Breast epithelium (tissue), 4 donors: ENCODE data around the gene EPHB2. TPM values are rescaled to one million over a fixed set of nuclear protein-coding genes. Genes with fewer than 3 reads are reported as not detected.

ENCODE experiments used
- DNase-seq, 2 donors: peaks; one replicate each; pipeline ENCODE4 v3.0.0-alpha.2; 2019; ENCODE audit warnings: low spot score in 2 of 2
- H3K27ac ChIP-seq, 2 donors: fragments of 200-600 bp; sonication (generic) in 1 of 2; one replicate each; pipeline ENCODE4 v1.5.1; 2016 to 2019; ENCODE audit warnings: mild to moderate bottlenecking in 1 of 2
- H3K27me3 ChIP-seq, 2 donors: fragments of 200-600 bp; sonication (generic) in 1 of 2; one replicate each; pipeline versions ENCODE4 v1.5.1 to v1.6.0; 2017 to 2019; ENCODE audit warnings: control low read depth in 1 of 2, mild to moderate bottlenecking in 1 of 2
- H3K36me3 ChIP-seq: fragments of 200-600 bp; one replicate; pipeline ENCODE4 v1.5.1; 2019
- H3K4me1 ChIP-seq, 2 donors: fragments of 200-600 bp; sonication (generic); one replicate each; pipeline ENCODE4 v1.5.1; 2016 to 2019; ENCODE audit warnings: control low read depth in 1 of 2
- H3K4me3 ChIP-seq, 3 donors: fragments of 200-600 bp; sonication (generic); 1 replicate in 2 of 3; 2 replicates in 1 of 3; pipeline ENCODE4 v1.5.1; 2016 to 2019; ENCODE audit warnings: mild to moderate bottlenecking in 3 of 3, moderate library complexity in 2 of 3
- H3K9me3 ChIP-seq, 2 donors: fragments of 200-600 bp; sonication (generic) in 1 of 2; one replicate each; pipeline ENCODE4 v1.5.1; 2016 to 2019; ENCODE audit warnings: control low read depth in 1 of 2
- POLR2A ChIP-seq: fragments of 450-650 bp; IDR thresholded peaks from one replicate; pipeline ENCODE4 v1.6.1; 2016; ENCODE audit warnings: antibody characterized with exemption, mild to moderate bottlenecking, moderate library complexity
- POLR2AphosphoS5 ChIP-seq, 3 donors: sonication (generic); formaldehyde crosslinking; IDR thresholded peaks; one replicate each; pipeline ENCODE4 v1.6.1; 2017; ENCODE audit warnings: antibody characterized with exemption in 3 of 3
- intact Hi-C: fragments of 100-400 bp; cut with DNase I; formaldehyde crosslinking; loops from one replicate; pipeline ENCODE4 v1.15.1; 2023; ENCODE audit warnings: low total_unique reads
- total RNA-seq, 3 donors: library from RNA; depleted of rRNA; stranded (reverse); fragments of >200 nt; gene quantifications; one replicate each; pipeline ENCODE4 v1.1.0, GENCODE V29; 2016
- TF ChIP-seq, protein P1 (sequence below), 3 donors: fragments of 450-650 bp; IDR thresholded peaks; one replicate each; pipeline ENCODE4 v1.5.1; 2016 to 2017; ENCODE audit warnings: antibody characterized with exemption in 3 of 3, mild to moderate bottlenecking in 3 of 3, moderate library complexity in 3 of 3

Gene EPHB2
- total RNA-seq, 3 donors from 2014 or later, result 1.3 to 4.6 (median 1.5) TPM

DNA sequence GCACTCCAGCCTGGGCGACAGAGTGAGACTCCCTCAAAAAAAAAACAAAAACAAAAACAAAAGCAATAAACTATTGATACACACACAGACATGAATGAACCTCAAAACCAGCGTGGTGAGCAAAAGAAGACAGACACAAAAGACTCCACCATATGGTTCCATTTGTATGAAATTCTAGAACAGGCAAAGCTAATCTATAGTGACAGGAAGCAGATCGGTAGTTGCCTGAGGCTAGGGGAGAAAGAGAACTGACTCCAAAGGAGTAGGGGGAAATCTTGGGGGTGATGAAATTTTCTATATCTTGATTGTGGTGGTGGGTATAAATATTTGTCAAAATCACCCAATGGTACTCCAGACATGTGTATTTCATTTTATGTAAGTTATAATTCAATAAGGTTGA, 241.2 kb downstream of the EPHB2 start:
- intact Hi-C loops, result no loop called here
- Histone ChIP-seq H3K9me3 (no peaks in the 10 kb centered on the region), H3K4me1 (no peaks in the 10 kb centered on the region), H3K36me3 (no peaks in the 10 kb centered on the region), H3K27me3 (peaks cover 0 to 42% of the 10 kb centered on the region in 2 donors), H3K27ac (no peak overlapping the region), H3K4me3 (no peak overlapping the region)
- no peak for DNase-seq
- TF ChIP-seq POLR2A (no peak), POLR2AphosphoS5 (IDR thresholded peaks at IDR 0.05) (no peak)
- TF ChIP-seq, protein P1, sequence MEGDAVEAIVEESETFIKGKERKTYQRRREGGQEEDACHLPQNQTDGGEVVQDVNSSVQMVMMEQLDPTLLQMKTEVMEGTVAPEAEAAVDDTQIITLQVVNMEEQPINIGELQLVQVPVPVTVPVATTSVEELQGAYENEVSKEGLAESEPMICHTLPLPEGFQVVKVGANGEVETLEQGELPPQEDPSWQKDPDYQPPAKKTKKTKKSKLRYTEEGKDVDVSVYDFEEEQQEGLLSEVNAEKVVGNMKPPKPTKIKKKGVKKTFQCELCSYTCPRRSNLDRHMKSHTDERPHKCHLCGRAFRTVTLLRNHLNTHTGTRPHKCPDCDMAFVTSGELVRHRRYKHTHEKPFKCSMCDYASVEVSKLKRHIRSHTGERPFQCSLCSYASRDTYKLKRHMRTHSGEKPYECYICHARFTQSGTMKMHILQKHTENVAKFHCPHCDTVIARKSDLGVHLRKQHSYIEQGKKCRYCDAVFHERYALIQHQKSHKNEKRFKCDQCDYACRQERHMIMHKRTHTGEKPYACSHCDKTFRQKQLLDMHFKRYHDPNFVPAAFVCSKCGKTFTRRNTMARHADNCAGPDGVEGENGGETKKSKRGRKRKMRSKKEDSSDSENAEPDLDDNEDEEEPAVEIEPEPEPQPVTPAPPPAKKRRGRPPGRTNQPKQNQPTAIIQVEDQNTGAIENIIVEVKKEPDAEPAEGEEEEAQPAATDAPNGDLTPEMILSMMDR (IDR thresholded peaks at IDR 0.05), result no peak

DNA sequence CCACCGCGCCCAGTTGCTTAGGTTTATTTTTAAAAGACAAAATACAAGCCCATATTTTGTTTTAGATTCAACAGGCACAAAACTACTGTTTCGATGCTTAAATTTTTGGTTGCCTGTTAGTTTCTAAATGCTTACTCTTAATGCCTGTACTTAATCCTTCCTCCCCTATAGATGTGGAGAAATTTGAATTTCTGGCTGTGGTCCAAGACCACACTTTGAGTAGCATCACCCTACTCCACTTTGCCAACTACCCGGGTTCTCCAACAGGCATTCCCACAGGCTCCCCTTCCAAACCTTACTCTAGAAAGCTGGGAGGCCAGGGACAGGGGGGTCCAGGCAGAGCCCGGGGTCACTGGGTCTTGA, 242.0 kb downstream of the EPHB2 start:
- no peak for DNase-seq
- Histone ChIP-seq H3K4me3 (peak overlapping the region in 1 of 3 donors; percentile 39), H3K36me3 (no peaks in the 10 kb centered on the region), H3K4me1 (no peaks in the 10 kb centered on the region), H3K27me3 (peaks cover 0 to 43% of the 10 kb centered on the region in 2 donors), H3K9me3 (no peaks in the 10 kb centered on the region), H3K27ac (no peak overlapping the region)
- intact Hi-C loops, result no loop called here
- TF ChIP-seq POLR2A (no peak), POLR2AphosphoS5 (IDR thresholded peaks at IDR 0.05) (no peak)
- TF ChIP-seq, protein P1 (IDR thresholded peaks at IDR 0.05), result no peak

DNA sequence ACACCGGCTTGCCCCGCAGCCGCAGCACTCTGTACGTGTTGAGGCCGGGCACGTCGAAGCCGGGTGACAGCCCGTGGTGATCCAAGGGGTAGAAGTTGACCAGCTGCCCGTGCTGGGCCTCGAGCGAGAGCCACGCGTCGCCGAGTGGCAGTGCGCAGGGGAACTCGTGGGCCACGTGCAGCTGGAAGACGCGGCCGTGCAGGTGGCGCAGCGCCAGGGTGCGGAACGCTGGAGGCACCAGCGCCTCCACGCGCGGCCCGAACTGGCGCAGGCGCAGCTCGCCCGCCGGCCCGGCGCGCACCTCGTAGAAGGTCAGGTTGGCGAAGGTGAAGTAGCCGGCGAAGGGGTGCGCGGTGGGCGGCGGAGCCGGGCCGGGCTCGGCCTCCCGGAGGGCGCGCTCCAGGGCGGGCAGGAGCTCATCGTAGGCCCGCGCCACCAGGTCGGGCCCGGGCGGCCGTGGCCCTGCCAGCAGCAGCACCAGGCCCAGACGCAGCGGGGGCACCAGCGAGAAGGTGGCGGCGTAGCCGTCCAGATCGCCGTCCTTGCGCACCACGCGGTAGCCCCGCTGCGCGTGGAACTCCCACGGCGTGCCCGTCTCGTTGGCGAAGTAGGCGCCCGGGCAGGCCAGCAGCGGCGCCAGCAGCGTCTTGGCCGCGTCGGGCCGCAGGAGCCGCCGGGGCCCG, 242.6 kb downstream of the EPHB2 start:
- DNase-seq, result peak in 1 of 2 donors; percentile 33
- intact Hi-C loops, result no loop called here

DNA sequence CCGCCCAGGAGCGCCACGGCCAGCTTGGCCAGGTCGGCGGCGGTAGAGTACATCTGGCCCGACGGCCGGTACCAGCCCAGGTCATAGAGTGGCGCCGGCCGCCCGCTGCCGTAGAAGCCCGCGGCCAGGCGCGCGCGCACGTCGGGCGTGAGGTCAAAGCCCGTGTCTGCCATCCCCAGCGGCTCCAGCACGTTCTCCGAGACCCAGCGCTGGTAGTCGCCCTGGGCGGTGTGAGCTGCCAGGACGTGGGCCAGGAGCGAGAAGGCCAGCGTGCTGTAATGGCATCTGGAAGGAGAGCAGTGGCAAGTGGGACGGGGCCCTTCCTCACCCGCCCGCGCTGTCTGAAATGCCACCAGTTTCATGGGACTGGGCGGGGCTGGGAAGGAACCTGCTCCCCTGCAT, 243.1 kb downstream of the EPHB2 start:
- Histone ChIP-seq H3K4me1 (no peaks in the 10 kb centered on the region), H3K36me3 (no peaks in the 10 kb centered on the region), H3K27ac (no peak overlapping the region), H3K27me3 (peaks cover 0 to 43% of the 10 kb centered on the region in 2 donors), H3K9me3 (no peaks in the 10 kb centered on the region), H3K4me3 (peak overlapping the region in 1 of 3 donors; percentile 39)
- TF ChIP-seq POLR2AphosphoS5 (IDR thresholded peaks at IDR 0.05), result no peak
- TF ChIP-seq POLR2A, result no peak
- TF ChIP-seq, protein P1 (IDR thresholded peaks at IDR 0.05), result no peak
- intact Hi-C loops, result no loop called here
- DNase-seq, result peak in 1 of 2 donors; percentile 47

More for the DNA sequence above, 242.6 kb downstream of the EPHB2 start:
- H3K4me3 ChIP-seq, result peak overlapping the region in 2 of 3 donors; percentile 15 to 39
- no peaks in the 10 kb centered on the region for H3K36me3 ChIP-seq
- H3K27ac ChIP-seq, result no peak overlapping the region
- no peaks in the 10 kb centered on the region for H3K9me3 ChIP-seq
- TF ChIP-seq, protein P1 (IDR thresholded peaks at IDR 0.05), result no peak
- TF ChIP-seq POLR2A, result no peak
- no peak for TF ChIP-seq POLR2AphosphoS5 (IDR thresholded peaks at IDR 0.05)
- no peaks in the 10 kb centered on the region for H3K4me1 ChIP-seq
- H3K27me3 ChIP-seq, result peaks cover 0 to 43% of the 10 kb centered on the region in 2 donors

DNA sequence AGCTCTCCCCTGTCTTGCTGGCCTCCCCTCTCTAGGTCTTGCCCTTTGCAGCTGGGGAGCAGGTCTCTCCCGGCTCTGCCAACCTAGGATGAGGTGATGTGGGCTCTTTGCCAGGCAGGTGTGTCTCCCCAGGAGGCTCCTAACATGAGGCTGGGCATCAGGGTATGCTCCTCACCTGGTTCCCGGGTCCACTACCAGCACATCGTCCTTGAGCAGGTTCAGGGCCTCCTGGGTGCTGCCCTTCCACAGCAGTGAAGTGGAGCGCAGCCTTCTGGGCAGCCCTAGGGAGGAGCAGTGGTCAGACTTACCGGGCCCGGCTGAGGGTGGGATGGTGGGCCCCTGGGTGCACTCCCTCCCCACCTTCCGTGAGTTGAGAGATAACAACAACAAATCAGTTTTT, 244.5 kb downstream of the EPHB2 start:
- peaks cover 0 to 43% of the 10 kb centered on the region in 2 donors for H3K27me3 ChIP-seq
- no peaks in the 10 kb centered on the region for H3K36me3 ChIP-seq
- H3K9me3 ChIP-seq, result no peaks in the 10 kb centered on the region
- no peak overlapping the region for H3K27ac ChIP-seq
- peak in 1 of 2 donors; percentile 44 for DNase-seq
- TF ChIP-seq, protein P1 (IDR thresholded peaks at IDR 0.05), result no peak
- TF ChIP-seq POLR2A (no peak), POLR2AphosphoS5 (IDR thresholded peaks at IDR 0.05) (no peak)
- intact Hi-C loops, result no loop called here
- no peak overlapping the region for H3K4me3 ChIP-seq
- H3K4me1 ChIP-seq, result no peaks in the 10 kb centered on the region
